ENCODE data around the gene RCOR3.

RCOR3 gene

DNA sequence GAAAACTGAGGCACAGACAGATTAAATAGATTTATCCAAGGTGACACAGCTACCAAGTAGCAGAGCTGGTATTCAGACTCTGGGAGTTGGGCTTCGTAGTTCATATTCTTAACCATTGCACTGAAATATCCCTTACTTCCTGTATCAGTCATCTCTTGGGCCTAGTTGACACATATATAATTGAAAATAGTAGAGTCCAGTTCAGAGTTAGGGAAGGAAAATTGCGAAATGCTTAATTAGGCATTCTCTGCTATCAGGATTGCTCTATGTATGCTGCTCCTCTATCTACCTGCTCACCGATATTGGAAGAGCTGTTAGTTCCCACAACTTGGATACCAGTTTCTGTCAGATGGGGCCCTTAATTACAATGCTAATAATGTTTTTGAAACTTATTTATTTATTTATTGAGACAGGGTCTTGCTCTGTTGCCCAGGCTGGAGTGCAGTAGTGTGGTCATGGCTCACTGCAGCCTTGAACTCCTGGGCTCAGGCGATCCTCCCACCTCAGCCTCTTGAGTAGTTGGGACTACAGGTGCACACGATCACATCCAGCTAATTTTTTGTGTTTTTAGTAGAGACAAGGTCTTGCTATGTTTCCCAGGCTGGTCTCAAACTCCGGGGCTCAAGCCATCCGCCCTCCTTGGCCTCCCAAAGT is 8.2 kb downstream of the RCOR3 start:
- H3K36me3 ChIP-seq = peaks cover 37 to 39% (median 38%) of the 10 kb centered on the region in 3 donors
- intact Hi-C loops (cut with DNase I; ENCODE audit: low total_unique reads) = no loop called here

GRCh38 chr1:211279340-211279739 is 20.2 kb downstream of the RCOR3 start:
- TF ChIP-seq CTCF (IDR thresholded peaks at IDR 0.05) = no peak
- no peaks in the 10 kb centered on the region for H3K27me3 ChIP-seq
- no peaks in the 10 kb centered on the region for H3K9me3 ChIP-seq
- H3K4me1 ChIP-seq = peaks cover 0 to 12% (median 3%) of the 10 kb centered on the region in 4 donors
- intact Hi-C loops (cut with DNase I; ENCODE audit: low total_unique reads) = no loop called here
- no peak for DNase-seq
- H3K36me3 ChIP-seq = peaks cover 43 to 70% (median 58%) of the 10 kb centered on the region in 3 donors
- H3K27ac ChIP-seq = no peak overlapping the region
- H3K4me3 ChIP-seq = no peak overlapping the region

More for the DNA sequence above, 8.2 kb downstream of the RCOR3 start:
- no peaks in the 10 kb centered on the region for H3K9me3 ChIP-seq
- no peaks in the 10 kb centered on the region for H3K27me3 ChIP-seq
- H3K4me1 ChIP-seq = peaks cover 0 to 10% (median 4%) of the 10 kb centered on the region in 4 donors
- no peak for TF ChIP-seq CTCF (IDR thresholded peaks at IDR 0.05)
- no peak overlapping the region for H3K4me3 ChIP-seq
- no peak for DNase-seq
- no peak overlapping the region for H3K27ac ChIP-seq

- intact Hi-C loops (cut with DNase I; ENCODE audit: low total_unique reads) = no loop called here
- TF ChIP-seq CTCF (IDR thresholded peaks at IDR 0.05) = no peak
- no peak overlapping the region for H3K4me3 ChIP-seq
- no peak overlapping the region for H3K27ac ChIP-seq
- DNase-seq = no peak
- H3K9me3 ChIP-seq = no peaks in the 10 kb centered on the region
- H3K36me3 ChIP-seq = peaks cover 46 to 71% (median 48%) of the 10 kb centered on the region in 3 donors
- H3K4me1 ChIP-seq = peaks cover 0 to under 1% (median 0%) of the 10 kb centered on the region in 4 donors
- no peaks in the 10 kb centered on the region for H3K27me3 ChIP-seq
Measured at GRCh38 chr1:211280910-211281309, 21.7 kb downstream of the RCOR3 start.

DNA sequence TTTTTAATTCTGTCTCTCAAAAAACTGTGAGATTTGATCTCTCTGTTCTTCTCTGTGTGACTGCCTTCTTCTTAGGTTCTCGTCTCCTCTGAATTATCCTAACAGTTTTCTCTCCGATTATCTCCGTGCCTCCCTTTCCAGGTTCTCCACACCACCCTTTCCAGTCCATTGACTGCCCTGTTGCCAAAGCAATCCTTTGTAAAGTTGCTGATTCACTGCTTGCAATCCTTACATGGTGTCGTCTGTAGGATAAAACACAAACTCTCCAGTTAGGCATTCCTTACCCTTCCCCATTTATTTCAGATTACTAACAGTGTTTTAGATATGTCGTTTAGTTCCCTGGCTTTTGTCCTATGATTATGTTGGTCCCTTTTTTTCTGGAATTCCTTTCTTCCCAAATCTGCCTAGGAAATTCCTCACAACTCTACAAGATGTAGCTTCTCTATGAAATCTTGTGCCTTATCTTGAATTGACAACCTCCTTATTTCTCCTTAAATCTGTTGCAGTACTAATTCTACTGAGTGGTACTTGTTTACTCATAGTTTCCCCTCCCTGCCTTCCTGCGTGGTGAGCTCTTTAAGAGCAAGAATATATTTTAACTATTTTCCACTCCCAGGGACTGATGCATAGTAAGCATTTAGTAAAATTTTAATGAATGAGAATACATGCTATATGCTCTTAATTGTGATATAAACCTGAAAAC is 22.3 kb downstream of the RCOR3 start:
- no peaks in the 10 kb centered on the region for H3K4me1 ChIP-seq
- no peak for TF ChIP-seq CTCF (IDR thresholded peaks at IDR 0.05)
- H3K4me3 ChIP-seq = no peak overlapping the region
- H3K27me3 ChIP-seq = no peaks in the 10 kb centered on the region
- H3K9me3 ChIP-seq = no peaks in the 10 kb centered on the region
- H3K36me3 ChIP-seq = peaks cover 43 to 77% (median 46%) of the 10 kb centered on the region in 3 donors
- intact Hi-C loops (cut with DNase I; ENCODE audit: low total_unique reads) = no loop called here
- H3K27ac ChIP-seq = no peak overlapping the region
- no peak for DNase-seq

GRCh38 chr1:211282023-211282373 is 22.8 kb downstream of the RCOR3 start:
- DNase-seq = no peak
- no peaks in the 10 kb centered on the region for H3K4me1 ChIP-seq
- peaks cover 39 to 82% (median 46%) of the 10 kb centered on the region in 3 donors for H3K36me3 ChIP-seq
- no peak for TF ChIP-seq CTCF (IDR thresholded peaks at IDR 0.05)
- H3K9me3 ChIP-seq = no peaks in the 10 kb centered on the region
- intact Hi-C loops (cut with DNase I; ENCODE audit: low total_unique reads) = no loop called here
- no peaks in the 10 kb centered on the region for H3K27me3 ChIP-seq
- H3K27ac ChIP-seq = no peak overlapping the region
- H3K4me3 ChIP-seq = no peak overlapping the region
